Neutrophil (primary cell): Measurements from ENCODE around the gene TANC2.

Experiments used
- H3K27ac ChIP-seq: fragments of 200-600 bp; sonication (generic); 2 replicates; pipeline ENCODE4 v1.5.1; 2016; ENCODE audit warnings: mild to moderate bottlenecking, moderate library complexity
- H3K27me3 ChIP-seq: fragments of 200-600 bp; sonication (generic); 2 replicates; pipeline ENCODE4 v1.6.0; 2016; ENCODE audit warnings: mild to moderate bottlenecking
- H3K36me3 ChIP-seq: fragments of 200-600 bp; sonication (generic); 2 replicates; pipeline ENCODE4 v1.5.1; 2017
- H3K4me1 ChIP-seq, 2 experiments: fragments of 200-600 bp in 1 of 2; sonication (generic) in 1 of 2; 1 replicate in 1 of 2; 2 replicates in 1 of 2; pipeline versions ENCODE4 v1.5.1 to v1.6.1; 2013 to 2016; ENCODE audit warnings: low read depth in 1 of 2, low read length in 1 of 2, mild to moderate bottlenecking in 1 of 2, moderate library complexity in 1 of 2; ENCODE audit not compliant: control insufficient read depth in 1 of 2, insufficient read depth in 1 of 2
- H3K4me3 ChIP-seq, 2 experiments: fragments of 200-600 bp in 1 of 2; sonication (generic) in 1 of 2; 1 replicate in 1 of 2; 2 replicates in 1 of 2; pipeline ENCODE4 v1.5.1; 2013 to 2016; ENCODE audit warnings: low read depth in 1 of 2, low read length in 1 of 2, mild to moderate bottlenecking in 1 of 2, moderate library complexity in 1 of 2
- H3K9me3 ChIP-seq: fragments of 200-600 bp; sonication (generic); 2 replicates; pipeline ENCODE4 v1.5.1; 2016
- TF ChIP-seq, protein P1 (sequence below): fragments of 200-600 bp; sonication (generic); IDR thresholded peaks from 2 replicates; pipeline ENCODE4 v1.5.1; 2016; ENCODE audit warnings: antibody characterized with exemption

The TANC2 gene

DNA sequence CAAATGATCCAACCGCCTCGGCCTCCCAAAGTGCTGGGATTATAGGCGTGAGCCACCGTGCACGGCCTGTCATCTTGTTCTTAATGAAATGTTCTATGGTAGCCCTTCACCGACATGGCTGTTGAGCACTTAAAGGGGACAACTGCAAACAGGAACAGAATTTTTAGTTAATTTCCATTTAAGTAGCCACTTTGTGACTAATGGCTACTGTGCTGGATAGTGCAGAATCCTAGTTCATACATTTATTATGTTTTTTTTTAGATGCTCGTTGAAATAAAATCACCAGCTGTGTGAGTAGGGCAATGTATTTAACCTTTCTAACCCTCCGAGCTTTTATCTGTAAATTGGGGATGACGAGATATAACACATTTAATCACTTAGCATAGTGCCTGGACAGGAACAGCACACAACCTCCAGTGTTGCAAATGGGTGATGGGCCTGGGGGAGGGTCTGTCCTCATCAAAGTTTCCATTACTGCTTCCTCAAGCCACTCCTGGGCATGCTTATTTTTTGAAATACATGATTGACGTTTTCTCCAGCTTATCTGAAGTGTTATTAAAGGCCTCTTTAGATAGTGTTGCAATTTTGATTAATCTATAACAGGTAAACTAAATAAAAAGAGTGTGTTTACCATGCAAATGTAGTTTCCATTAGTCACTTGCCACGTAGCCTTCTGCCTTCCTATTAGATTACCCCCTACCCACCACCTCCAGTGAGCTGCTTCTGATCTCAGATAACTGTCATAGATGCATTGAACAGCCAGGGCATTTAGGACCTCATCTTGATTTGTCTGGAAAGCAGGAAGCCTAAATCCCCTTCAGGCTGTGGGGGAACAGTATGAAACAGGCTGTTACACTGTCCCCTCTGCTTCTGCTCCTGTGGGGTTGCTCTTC lies 42.5 kb upstream of the TANC2 start:
- no peak overlapping the region for H3K4me3 ChIP-seq
- no peaks in the 10 kb centered on the region for H3K36me3 ChIP-seq
- H3K9me3 ChIP-seq: no peaks in the 10 kb centered on the region
- TF ChIP-seq, protein P1, sequence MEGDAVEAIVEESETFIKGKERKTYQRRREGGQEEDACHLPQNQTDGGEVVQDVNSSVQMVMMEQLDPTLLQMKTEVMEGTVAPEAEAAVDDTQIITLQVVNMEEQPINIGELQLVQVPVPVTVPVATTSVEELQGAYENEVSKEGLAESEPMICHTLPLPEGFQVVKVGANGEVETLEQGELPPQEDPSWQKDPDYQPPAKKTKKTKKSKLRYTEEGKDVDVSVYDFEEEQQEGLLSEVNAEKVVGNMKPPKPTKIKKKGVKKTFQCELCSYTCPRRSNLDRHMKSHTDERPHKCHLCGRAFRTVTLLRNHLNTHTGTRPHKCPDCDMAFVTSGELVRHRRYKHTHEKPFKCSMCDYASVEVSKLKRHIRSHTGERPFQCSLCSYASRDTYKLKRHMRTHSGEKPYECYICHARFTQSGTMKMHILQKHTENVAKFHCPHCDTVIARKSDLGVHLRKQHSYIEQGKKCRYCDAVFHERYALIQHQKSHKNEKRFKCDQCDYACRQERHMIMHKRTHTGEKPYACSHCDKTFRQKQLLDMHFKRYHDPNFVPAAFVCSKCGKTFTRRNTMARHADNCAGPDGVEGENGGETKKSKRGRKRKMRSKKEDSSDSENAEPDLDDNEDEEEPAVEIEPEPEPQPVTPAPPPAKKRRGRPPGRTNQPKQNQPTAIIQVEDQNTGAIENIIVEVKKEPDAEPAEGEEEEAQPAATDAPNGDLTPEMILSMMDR: no peak
- no peaks in the 10 kb centered on the region for H3K27me3 ChIP-seq
- H3K27ac ChIP-seq: no peak overlapping the region
- no peaks in the 10 kb centered on the region for H3K4me1 ChIP-seq

DNA sequence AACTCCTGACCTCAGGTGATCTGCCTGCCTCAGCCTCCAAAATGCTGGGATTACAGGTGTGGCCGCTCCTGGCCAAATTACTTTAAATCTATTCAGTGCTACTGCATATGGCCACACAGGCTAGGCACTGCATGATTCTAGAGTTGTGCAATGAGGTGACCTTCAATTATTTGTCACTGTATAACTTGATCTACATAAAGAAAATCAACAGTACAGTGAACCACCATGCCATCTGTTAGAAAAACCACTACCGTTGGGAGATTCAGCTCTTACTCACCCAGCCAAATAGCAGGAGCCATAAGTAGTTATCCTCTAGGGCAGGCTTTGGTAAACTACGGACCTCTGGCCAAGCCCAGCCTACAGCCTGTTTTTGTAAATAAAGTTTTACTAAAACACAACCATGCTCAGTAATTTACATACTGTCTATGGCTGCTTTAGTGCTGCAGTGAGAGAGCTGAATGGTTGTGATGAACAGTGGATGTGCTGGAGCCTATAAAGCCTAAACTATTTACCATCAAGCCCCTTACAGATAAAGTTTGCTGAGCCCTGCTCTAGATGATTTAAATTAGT lies 40.7 kb upstream of the TANC2 start:
- H3K27me3 ChIP-seq: no peaks in the 10 kb centered on the region
- no peaks in the 10 kb centered on the region for H3K36me3 ChIP-seq
- TF ChIP-seq, protein P1: no peak
- H3K27ac ChIP-seq: no peak overlapping the region
- no peaks in the 10 kb centered on the region for H3K4me1 ChIP-seq
- H3K4me3 ChIP-seq: no peak overlapping the region
- H3K9me3 ChIP-seq: no peaks in the 10 kb centered on the region

DNA sequence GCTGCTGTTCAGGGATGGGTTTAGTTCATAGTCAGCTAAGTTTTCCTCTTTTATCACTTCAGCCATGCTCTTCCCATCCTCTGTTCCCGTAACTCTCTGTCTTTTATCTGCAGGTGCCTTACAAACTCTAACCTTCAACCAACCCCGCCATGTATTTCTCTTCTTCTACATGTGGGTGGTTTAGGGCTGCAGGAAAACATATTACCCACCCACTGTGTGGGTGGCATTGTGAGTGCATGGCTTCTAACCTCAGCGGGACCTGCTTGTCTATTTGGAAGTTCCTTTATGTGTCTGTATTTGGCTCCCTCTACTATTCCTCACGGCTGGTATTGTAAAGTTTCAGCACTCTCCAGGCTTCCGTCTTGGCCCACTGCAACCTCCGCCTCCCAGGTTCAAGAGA lies 39.0 kb upstream of the TANC2 start:
- TF ChIP-seq, protein P1: no peak
- Histone ChIP-seq H3K4me3 (no peak overlapping the region), H3K36me3 (no peaks in the 10 kb centered on the region)

DNA sequence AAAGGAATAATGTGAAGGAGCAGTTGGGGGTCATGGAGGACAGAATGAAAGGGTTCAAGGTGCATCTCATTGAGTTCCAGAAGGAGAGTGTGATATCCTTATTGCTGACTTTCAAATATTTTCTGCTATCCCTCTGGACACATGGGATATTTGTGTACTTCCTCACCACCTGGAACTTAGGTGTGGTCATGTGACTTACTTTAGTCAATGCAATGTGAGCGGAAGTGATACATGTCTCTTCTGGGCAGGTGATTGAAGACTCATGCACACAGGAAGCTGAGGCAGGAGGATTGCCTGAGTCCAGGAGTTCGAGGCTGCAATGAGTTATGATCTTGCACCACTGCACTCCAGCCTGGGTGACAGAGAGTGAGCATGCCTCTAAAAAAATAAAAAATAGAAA lies 36.7 kb upstream of the TANC2 start:
- TF ChIP-seq, protein P1: no peak
- H3K27me3 ChIP-seq: peaks cover 8% of the 10 kb centered on the region
- no peaks in the 10 kb centered on the region for H3K9me3 ChIP-seq
- H3K36me3 ChIP-seq: no peaks in the 10 kb centered on the region
- H3K4me1 ChIP-seq: peaks cover 0 to 3% of the 10 kb centered on the region in 2 experiments
- no peak overlapping the region for H3K4me3 ChIP-seq
- no peak overlapping the region for H3K27ac ChIP-seq

More for the DNA sequence above, 39.0 kb upstream of the TANC2 start:
- no peaks in the 10 kb centered on the region for H3K27me3 ChIP-seq
- H3K9me3 ChIP-seq: no peaks in the 10 kb centered on the region
- no peaks in the 10 kb centered on the region for H3K4me1 ChIP-seq
- no peak overlapping the region for H3K27ac ChIP-seq

DNA sequence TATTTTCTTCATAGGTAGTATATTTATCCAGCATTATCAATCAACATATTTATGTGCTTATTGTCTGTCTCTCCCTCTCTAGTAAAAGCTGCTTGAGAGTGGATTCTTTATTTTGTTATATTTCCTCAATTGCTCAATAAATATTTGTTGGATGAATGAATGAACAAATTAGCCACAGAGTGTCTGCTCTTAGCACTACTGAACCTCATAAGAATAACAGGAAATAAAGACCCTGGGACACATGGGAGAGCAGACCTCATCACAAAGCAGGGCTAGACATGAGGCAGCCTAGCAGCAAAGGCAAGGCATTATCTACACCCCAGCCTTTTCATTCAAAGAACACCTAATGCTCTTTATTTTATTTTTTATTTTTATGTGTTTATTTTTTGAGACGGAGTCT lies 34.9 kb upstream of the TANC2 start:
- Histone ChIP-seq H3K27me3 (peaks cover 8% of the 10 kb centered on the region), H3K9me3 (no peaks in the 10 kb centered on the region), H3K36me3 (no peaks in the 10 kb centered on the region), H3K4me1 (peaks cover 0 to 3% of the 10 kb centered on the region in 2 experiments), H3K4me3 (no peak overlapping the region), H3K27ac (no peak overlapping the region)
- TF ChIP-seq, protein P1: no peak
